Islet precursor cell (in vitro differentiated cells): ENCODE results near the gene SLC1A5.
A peak's percentile ranks its signal among the peaks of the same experiment; 100 is the strongest.
"Not testable (repeated sequence)": the region's sequence is repeated elsewhere in the genome, so short reads cannot be mapped to it uniquely, and the experiment has no call there.

Source experiments
- DNase-seq: peaks from one replicate; pipeline ENCODE4 v3.0.0-alpha.2; 2018

SLC1A5 gene

DNA sequence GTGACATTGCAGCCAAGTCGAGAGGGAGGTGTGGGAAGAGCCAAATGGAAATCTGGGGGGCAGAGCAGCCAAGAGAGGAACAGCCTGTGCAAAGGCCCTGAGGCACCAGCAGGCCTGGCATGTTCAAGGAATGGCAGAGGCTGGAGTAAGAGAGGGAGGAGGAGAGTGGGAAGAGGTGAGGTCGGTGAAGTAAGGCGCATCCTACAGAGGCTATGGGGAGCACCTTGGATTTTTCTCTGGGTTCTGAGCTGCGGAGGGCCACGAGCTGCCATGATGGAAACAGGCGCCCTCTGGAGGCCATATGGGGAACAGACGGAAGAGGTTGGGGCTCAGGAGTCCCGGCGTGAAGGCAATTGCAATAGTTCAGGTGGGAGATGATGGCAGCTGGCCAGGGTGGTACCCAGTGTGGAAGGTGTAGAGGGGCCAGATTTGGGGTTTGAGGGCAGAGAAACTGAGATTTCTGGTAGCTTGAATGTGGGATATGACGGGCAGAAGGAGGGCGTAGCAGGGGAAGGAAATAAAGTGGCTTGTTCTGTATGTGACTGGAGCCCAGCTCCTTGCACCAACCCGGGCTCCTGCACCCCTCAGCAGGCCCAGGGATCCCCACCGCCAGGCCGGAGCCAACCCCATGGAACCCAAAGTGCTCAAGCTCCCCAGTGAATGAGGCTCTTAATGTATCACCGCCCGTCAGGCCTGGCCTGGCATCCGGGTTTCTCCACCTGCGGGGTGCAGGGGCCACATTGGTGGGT is 21.7 kb downstream of the SLC1A5 start:
- DNase-seq = peak; percentile 75

- DNase-seq = no peak
These were observed 23.5 kb downstream of the SLC1A5 start for GRCh38 chr19:46764817-46765291.

- DNase-seq = no peak
These were observed 26.0 kb downstream of the SLC1A5 start for GRCh38 chr19:46762245-46762890.

GRCh38 chr19:46761418-46761831 is 27.0 kb downstream of the SLC1A5 start:
- no peak for DNase-seq

DNA sequence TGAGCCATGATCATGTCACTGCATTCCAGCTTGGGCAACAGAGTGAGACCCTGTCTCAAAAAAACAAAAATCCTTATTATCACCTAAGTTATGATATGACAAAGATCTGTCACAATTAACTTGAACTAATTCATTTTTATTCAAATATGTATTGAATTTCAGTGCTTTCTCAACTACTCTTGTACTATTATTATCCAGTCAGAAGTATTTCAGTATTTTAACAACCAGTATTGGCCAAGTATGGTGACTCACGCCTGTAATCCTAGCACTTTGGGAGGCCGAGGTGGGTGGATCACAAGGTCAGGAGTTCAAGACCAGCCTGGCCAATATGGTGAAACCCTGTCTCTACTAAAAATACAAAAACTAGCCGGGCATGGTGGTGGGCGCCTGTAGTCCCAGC is 27.5 kb downstream of the SLC1A5 start:
- DNase-seq = not testable (repeated sequence)

DNA sequence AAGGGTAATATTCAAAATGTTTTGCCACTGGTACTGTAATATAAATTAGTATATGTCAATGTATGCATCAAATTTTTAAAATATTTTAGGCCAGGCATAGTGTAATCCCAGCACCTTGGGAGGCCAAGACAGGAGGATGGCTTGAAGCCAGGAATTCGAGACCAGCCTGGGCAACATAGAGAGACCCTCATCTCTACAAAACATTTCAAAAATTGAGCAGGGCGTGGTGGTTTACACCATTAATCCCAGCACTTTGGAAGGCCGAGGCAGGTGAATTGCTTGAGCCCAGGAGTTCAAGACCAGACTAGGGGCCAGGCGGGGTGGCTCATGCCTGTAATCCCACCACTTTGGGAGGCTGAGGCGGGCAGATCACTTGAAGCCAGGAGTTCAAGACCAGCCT is 28.0 kb downstream of the SLC1A5 start:
- DNase-seq = no peak

DNA sequence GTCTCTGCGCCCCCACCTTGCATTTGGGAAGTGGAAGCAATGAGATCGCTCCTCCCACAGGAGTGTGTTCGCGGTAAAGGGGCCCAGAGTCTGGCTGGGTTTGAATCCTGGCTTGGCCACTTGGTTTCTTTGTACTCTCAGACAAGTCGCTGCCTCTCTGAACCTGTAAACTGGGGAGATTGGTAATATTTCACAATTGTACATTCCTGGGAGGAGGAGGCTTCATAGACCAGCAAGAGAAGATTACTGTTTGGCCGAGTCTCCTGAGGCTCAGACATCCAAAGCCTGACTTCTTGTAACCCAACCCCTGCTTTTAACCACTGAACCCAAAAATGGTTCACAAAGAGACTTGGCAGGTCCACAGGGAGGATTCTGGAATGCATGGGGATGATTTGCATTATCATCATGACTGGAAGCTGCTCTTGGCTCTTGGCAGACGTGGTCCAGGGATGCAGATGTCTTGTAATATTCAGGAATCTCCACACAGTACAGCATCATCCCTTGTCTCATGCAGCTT is 28.5 kb downstream of the SLC1A5 start:
- DNase-seq = no peak

- no peak for DNase-seq
These were observed 29.2 kb downstream of the SLC1A5 start for GRCh38 chr19:46759206-46759605.

GRCh38 chr19:46756544-46756888 is 31.9 kb downstream of the SLC1A5 start:
- peak; percentile 50 for DNase-seq

- DNase-seq = no peak
These were observed 32.4 kb downstream of the SLC1A5 start for GRCh38 chr19:46755853-46756543.

GRCh38 chr19:46755077-46755852 is 33.1 kb downstream of the SLC1A5 start:
- no peak for DNase-seq

DNA sequence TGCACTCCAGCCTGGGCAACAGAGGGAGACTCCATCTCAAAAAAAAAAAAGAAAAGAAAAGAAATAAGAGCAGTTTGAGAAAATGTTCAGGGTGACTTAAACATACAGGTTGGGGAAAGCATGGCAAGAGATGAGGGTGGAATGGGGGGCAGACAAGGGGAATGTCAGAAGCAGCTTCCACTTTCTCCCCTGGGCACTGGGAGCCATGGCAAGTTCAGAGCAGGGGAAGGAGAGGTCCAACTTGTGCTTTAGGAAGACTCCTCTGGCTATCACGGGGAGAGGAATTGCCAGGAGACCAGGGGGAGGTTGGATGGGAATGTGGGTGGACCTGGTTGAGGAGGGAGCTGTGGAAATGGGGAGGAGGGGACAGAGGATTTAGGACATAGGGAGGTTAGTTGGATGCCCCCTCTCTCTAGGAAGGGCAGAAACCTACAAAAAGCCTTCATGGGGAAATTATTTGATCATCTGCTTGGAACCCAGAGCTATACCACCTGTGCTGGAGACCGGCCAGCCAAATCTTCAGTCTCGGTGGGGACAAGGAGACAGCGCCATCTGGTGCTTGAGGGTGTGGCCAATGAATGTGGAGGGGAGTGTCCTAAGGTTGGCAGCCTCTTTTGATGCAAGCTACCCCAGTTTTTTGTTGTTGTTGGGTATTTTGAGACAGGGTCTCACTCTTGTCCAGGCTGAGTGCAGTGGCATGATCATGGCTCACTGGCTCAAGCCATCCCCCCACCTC is 34.8 kb downstream of the SLC1A5 start:
- peak; percentile 74 for DNase-seq

GRCh38 chr19:46748325-46749109 is 39.9 kb downstream of the SLC1A5 start:
- peak; percentile 83 for DNase-seq

DNA sequence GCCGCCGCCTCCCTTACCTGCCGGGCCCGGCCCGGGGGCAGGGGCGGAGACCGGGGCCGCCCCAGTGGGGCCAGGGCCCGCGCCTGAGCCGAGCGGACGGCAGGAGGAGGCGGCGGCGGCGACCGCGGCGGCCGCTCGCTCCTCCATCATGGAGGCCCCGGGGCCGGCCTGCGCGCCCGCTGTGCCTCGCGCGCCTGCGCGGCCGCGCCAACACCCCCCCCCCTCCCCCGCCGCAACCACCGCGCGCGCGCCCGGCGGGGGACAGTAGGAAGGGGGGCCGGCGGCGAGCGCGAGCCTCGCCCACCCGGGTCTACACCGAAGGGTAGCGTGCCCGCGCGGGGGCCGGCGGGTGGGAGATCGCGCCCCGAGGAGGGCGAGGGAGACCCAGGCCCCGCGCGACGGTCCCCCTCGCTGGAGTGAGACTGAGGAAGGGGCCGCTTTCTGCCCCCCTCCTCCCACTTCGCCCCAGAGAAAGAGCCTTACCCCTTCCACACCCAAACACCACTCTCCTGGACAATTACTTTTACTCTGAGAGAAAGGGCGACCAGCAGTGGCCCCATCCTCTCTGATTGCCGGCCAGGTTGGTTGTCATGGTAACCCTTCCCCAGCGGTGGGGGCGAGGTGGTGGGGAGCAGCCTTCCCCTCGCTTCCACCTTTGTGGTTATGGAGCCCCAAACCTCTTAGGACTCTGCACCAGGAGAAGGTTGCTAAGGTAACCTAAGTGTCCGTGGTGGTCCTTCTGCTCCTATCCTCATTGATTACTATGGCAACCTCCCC is 41.9 kb downstream of the SLC1A5 start, which contains the start of gene STRN4:
TSS of gene STRN4 (minus strand) at position 170 of the 777 bp plus-strand sequence. CDS start at position 150, 20 bp downstream.
- no peak for DNase-seq

- DNase-seq = no peak
These were observed 42.7 kb downstream of the SLC1A5 start, which contains the start of gene FKRP for GRCh38 chr19:46745521-46746280. TSS of gene FKRP (plus strand) at chr19:46746057. CDS start at chr19:46755451, 9,394 bp downstream.

DNA sequence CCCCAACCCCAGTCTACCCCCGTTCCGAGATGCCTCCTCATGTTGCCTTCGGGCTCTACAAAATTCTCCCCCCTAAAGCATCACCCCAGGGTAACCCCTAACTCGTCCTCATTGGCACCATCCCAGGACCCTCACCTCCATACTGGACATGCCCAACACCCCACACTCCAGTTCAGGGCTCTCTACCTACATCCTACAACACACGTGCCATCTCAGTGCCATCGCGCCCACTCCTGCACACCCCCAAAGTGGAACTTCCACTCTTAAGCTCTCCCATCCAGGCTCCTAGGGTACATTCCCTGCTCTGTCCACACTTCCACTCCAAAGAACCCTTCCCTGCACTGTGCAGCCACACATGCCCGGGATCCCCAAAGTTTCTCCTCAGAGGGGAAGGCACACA is 43.4 kb downstream of the SLC1A5 start:
- DNase-seq = no peak

GRCh38 chr19:46744005-46744691 is 44.2 kb downstream of the SLC1A5 start:
- no peak for DNase-seq

GRCh38 chr19:46742926-46743480 is 45.4 kb downstream of the SLC1A5 start:
- DNase-seq = no peak
